Esophagus squamous epithelium (tissue), 5 donors: Measurements from ENCODE around the gene NKG7. TPM values are rescaled to one million over a fixed set of nuclear protein-coding genes. Genes with fewer than 3 reads are reported as not detected.

ENCODE experiments used
- DNase-seq: peaks from one replicate; lab custom pipeline; 2025; lab: John Stamatoyannopoulos, UW
- H3K27ac ChIP-seq, 4 donors: fragments of 200-600 bp; sonication (generic); one replicate each; pipeline ENCODE4 v1.5.1; 2016 to 2019; ENCODE audit warnings: mild to moderate bottlenecking in 1 of 4
- H3K27me3 ChIP-seq, 4 donors: fragments of 200-600 bp; sonication (generic); 1 replicate in 3 of 4; 2 replicates in 1 of 4; pipeline versions ENCODE4 v1.5.1 to v1.6.0; 2017 to 2021; ENCODE audit warnings: antibody characterized with exemption in 1 of 4
- H3K36me3 ChIP-seq, 3 donors: fragments of 200-600 bp; sonication (generic); one replicate each; pipeline ENCODE4 v1.5.1; 2016 to 2019
- H3K4me1 ChIP-seq, 3 donors: fragments of 200-600 bp; sonication (generic); one replicate each; pipeline ENCODE4 v1.5.1; 2017 to 2019
- H3K4me3 ChIP-seq, 4 donors: fragments of 200-600 bp; sonication (generic); 1 replicate in 3 of 4; 2 replicates in 1 of 4; pipeline ENCODE4 v1.5.1; 2016 to 2019; ENCODE audit warnings: mild to moderate bottlenecking in 2 of 4, moderate library complexity in 1 of 4
- H3K9me3 ChIP-seq, 3 donors: fragments of 200-600 bp; sonication (generic); one replicate each; pipeline ENCODE4 v1.5.1; 2016 to 2019
- CTCF ChIP-seq, 6 experiments: fragments of 450-650 bp in 4 of 6; fragments of 200-600 bp in 2 of 6; sonication (generic) in 2 of 6; IDR thresholded peaks; one replicate each; pipeline ENCODE4 v1.5.1; 2016 to 2019; ENCODE audit warnings: antibody characterized with exemption in 6 of 6, mild to moderate bottlenecking in 4 of 6, moderate library complexity in 4 of 6
- POLR2A ChIP-seq, 4 donors: fragments of 450-650 bp; IDR thresholded peaks; one replicate each; pipeline ENCODE4 v1.6.1; 2017; ENCODE audit warnings: antibody characterized with exemption in 4 of 4, mild to moderate bottlenecking in 4 of 4, moderate library complexity in 3 of 4
- WGBS, 2 donors: methylation state at CpG; one replicate each; pipeline ENCODE4 v1.1.5; 2018; 5-methylcytosine and 5-hydroxymethylcytosine counted together
- intact Hi-C: fragments of 100-400 bp; cut with DNase I; formaldehyde crosslinking; loops from one replicate; pipeline ENCODE4 v1.15.0; 2022
- total RNA-seq, 4 donors: library from RNA; depleted of rRNA; stranded (reverse); fragments of >200 nt; gene quantifications; one replicate each; pipeline ENCODE4 v1.1.0, GENCODE V29; 2016
- donor health status: DM: yes; HTN: yes; CAD: no.

Gene NKG7
- total RNA-seq, 4 donors from 2014 or later = 0.50 to 2.5 (median 2.2) TPM; not detected in 1

GRCh38 chr19:51352783-51353360 lies 19.6 kb downstream of the NKG7 start:
- 87 to 100% methylated on average over 1 to 3 of the region's 16 CpGs for WGBS, 2 donors
- Histone ChIP-seq H3K27ac (no peak overlapping the region), H3K36me3 (peaks cover 4 to 44% (median 8%) of the 10 kb centered on the region in 3 donors), H3K9me3 (no peaks in the 10 kb centered on the region), H3K4me3 (no peak overlapping the region), H3K27me3 (no peaks in the 10 kb centered on the region), H3K4me1 (peaks cover 0 to 24% (median 10%) of the 10 kb centered on the region in 3 donors)
- no peak for DNase-seq
- TF ChIP-seq POLR2A (IDR thresholded peaks at IDR 0.05) (no peak), CTCF (IDR thresholded peaks at IDR 0.05) (no peak)
- intact Hi-C loops = no loop called here

GRCh38 chr19:51351266-51351990 lies 21.0 kb downstream of the NKG7 start:
- Histone ChIP-seq H3K27me3 (no peaks in the 10 kb centered on the region), H3K4me3 (no peak overlapping the region), H3K4me1 (peaks cover 0 to 24% (median 10%) of the 10 kb centered on the region in 3 donors), H3K9me3 (no peaks in the 10 kb centered on the region), H3K36me3 (peaks cover 4 to 59% (median 11%) of the 10 kb centered on the region in 3 donors), H3K27ac (peak overlapping the region; percentile 69 to 82 (median 79))
- TF ChIP-seq CTCF (IDR thresholded peaks at IDR 0.05) (no peak), POLR2A (IDR thresholded peaks at IDR 0.05) (no peak)
- 85 to 97% methylated on average over 8 of the region's 11 CpGs for WGBS, 2 donors
- intact Hi-C loops = no loop called here
- DNase-seq = no peak

GRCh38 chr19:51347209-51347928 lies 25.1 kb downstream of the NKG7 start:
- TF ChIP-seq POLR2A (IDR thresholded peaks at IDR 0.05) (no peak), CTCF (IDR thresholded peaks at IDR 0.05) (no peak)

GRCh38 chr19:51346742-51347141 lies 25.7 kb downstream of the NKG7 start:
- Histone ChIP-seq H3K36me3 (peaks cover 4 to 70% (median 11%) of the 10 kb centered on the region in 3 donors), H3K4me3 (no peak overlapping the region), H3K27me3 (no peaks in the 10 kb centered on the region), H3K4me1 (peaks cover 0 to 46% (median 10%) of the 10 kb centered on the region in 3 donors), H3K9me3 (no peaks in the 10 kb centered on the region), H3K27ac (no peak overlapping the region)
- TF ChIP-seq POLR2A (IDR thresholded peaks at IDR 0.05) (no peak), CTCF (IDR thresholded peaks at IDR 0.05) (no peak)
- intact Hi-C loops = no loop called here
- no peak for DNase-seq
- 91% methylated on average over 9 of the region's 17 CpGs; no CpG with 5 or more reads in 1 of the 2 donors for WGBS, 2 donors

More at GRCh38 chr19:51347209-51347928, 25.1 kb downstream of the NKG7 start:
- Histone ChIP-seq H3K27me3 (no peaks in the 10 kb centered on the region), H3K9me3 (no peaks in the 10 kb centered on the region), H3K4me1 (peaks cover 0 to 40% (median 10%) of the 10 kb centered on the region in 3 donors), H3K27ac (no peak overlapping the region), H3K36me3 (peaks cover 4 to 77% (median 11%) of the 10 kb centered on the region in 3 donors), H3K4me3 (no peak overlapping the region)
- no peak for DNase-seq
- intact Hi-C loops = no loop called here
- 67 to 85% methylated on average over 10 of the region's 10 CpGs for WGBS, 2 donors
